SK-N-SH (cell line): ENCODE data around the gene ABLIM1. TPM values are rescaled to one million over a fixed set of nuclear protein-coding genes. Genes with fewer than 3 reads are reported as not detected.

Experiments
- CTCF ChIA-PET: fragments of 300-600, 350-600 bp; formaldehyde crosslinking; extraction: SDS; loops from one replicate; lab custom pipeline; 2021; lab: Yijun Ruan, JAX
- POLR2A ChIA-PET: fragments of 350-600 bp; sonication (Branson Sonifier 250); formaldehyde crosslinking; extraction: SDS; loops from one replicate; lab custom pipeline; 2020; ENCODE audit warnings: antibody characterized with exemption, inconsistent platforms; lab: Yijun Ruan, JAX
- DNase-seq: peaks from one replicate; pipeline ENCODE4 v3.0.0; 2012
- H2AFZ ChIP-seq: fragments of 200-600 bp; sonication (generic); 2 replicates; pipeline ENCODE4 v1.8.1; 2016; ENCODE audit warnings: antibody characterized with exemption, mild to moderate bottlenecking, low read depth
- H3F3A ChIP-seq: fragments of 200-600 bp; sonication (generic); replicated peaks from 2 replicates; pipeline ENCODE3; 2016; ENCODE audit warnings: antibody characterized with exemption, mild to moderate bottlenecking; ENCODE audit not compliant: insufficient read depth
- H3K27ac ChIP-seq, 2 experiments: fragments of 200-500 bp in 1 of 2; fragments of 200-600 bp in 1 of 2; sonication (Bioruptor generic) in 1 of 2; sonication (generic), shearing (Covaris generic) in 1 of 2; 2 replicates each; pipeline versions ENCODE4 v1.5.1 to v1.6.1; 2014 to 2016; ENCODE audit warnings: low read depth in 2 of 2, inconsistent platforms in 1 of 2, low read length in 1 of 2, mild to moderate bottlenecking in 1 of 2, mixed read lengths in 1 of 2
- H3K27me3 ChIP-seq: fragments of 200-600 bp; sonication (generic), shearing (Covaris generic); 2 replicates; pipeline ENCODE4 v1.6.1; 2016; ENCODE audit warnings: mixed run types; ENCODE audit not compliant: insufficient read depth
- H3K36me3 ChIP-seq, 2 experiments: fragments of 200-500 bp in 1 of 2; fragments of 200-600 bp in 1 of 2; sonication (Bioruptor generic) in 1 of 2; sonication (generic) in 1 of 2; replicated peaks in 1 of 2; 2 replicates each; pipeline versions ENCODE3 to v1.5.1; 2014 to 2016; ENCODE audit warnings: low read length in 1 of 2, mild to moderate bottlenecking in 1 of 2; ENCODE audit not compliant: insufficient read depth in 2 of 2, control insufficient read depth in 1 of 2
- H3K4me1 ChIP-seq, 2 experiments: fragments of 200-500 bp in 1 of 2; fragments of 200-600 bp in 1 of 2; sonication (Bioruptor generic) in 1 of 2; sonication (generic), shearing (Covaris generic) in 1 of 2; 2 replicates each; pipeline versions ENCODE4 v1.5.1 to v1.6.1; 2014 to 2016; ENCODE audit warnings: low read depth in 1 of 2, low read length in 1 of 2, mixed run types in 1 of 2; ENCODE audit not compliant: insufficient read depth in 2 of 2, control insufficient read depth in 1 of 2
- H3K4me2 ChIP-seq: fragments of 200-600 bp; sonication (generic), shearing (Covaris generic); 2 replicates; pipeline ENCODE4 v1.6.1; 2017; ENCODE audit warnings: mixed run types
- H3K4me3 ChIP-seq, 2 experiments: fragments of 200-500 bp in 1 of 2; fragments of 200-600 bp in 1 of 2; sonication (Bioruptor generic) in 1 of 2; sonication (generic), shearing (Covaris generic) in 1 of 2; 2 replicates each; pipeline versions ENCODE4 v1.5.1 to v1.8.1; 2014 to 2016; ENCODE audit warnings: low read depth in 2 of 2, inconsistent platforms in 1 of 2, low read length in 1 of 2, mild to moderate bottlenecking in 1 of 2, mixed read lengths in 1 of 2, moderate library complexity in 1 of 2
- H3K79me2 ChIP-seq: fragments of 200-600 bp; sonication (generic); 2 replicates; pipeline ENCODE4 v1.8.1; 2017; ENCODE audit warnings: mild to moderate bottlenecking; ENCODE audit not compliant: insufficient read depth
- H3K9ac ChIP-seq: fragments of 200-600 bp; sonication (generic); 2 replicates; pipeline ENCODE4 v1.6.1; 2017; ENCODE audit warnings: mixed run types
- H3K9me2 ChIP-seq: fragments of 200-600 bp; sonication (generic); 2 replicates; pipeline ENCODE4 v1.6.1; 2017; ENCODE audit warnings: mixed run types
- H3K9me3 ChIP-seq: fragments of 200-600 bp; sonication (generic); 2 replicates; pipeline ENCODE4 v1.6.1; 2017; ENCODE audit warnings: mixed run types, mild to moderate bottlenecking, moderate library complexity
- H4K20me1 ChIP-seq: fragments of 200-600 bp; sonication (generic); 2 replicates; pipeline ENCODE4 v1.6.1; 2017; ENCODE audit warnings: mild to moderate bottlenecking, mixed run types; ENCODE audit not compliant: insufficient read depth
- CHD2 ChIP-seq: fragments of 150-350 bp; IDR thresholded peaks from 2 replicates; pipeline ENCODE4 v1.6.1; 2018; ENCODE audit warnings: low read length; ENCODE audit not compliant: partially characterized antibody
- ELF1 ChIP-seq: IDR thresholded peaks from 2 replicates; pipeline ENCODE4 v1.4.0; 2012
- EZH2phosphoT487 ChIP-seq: fragments of 200-600 bp; sonication (generic); IDR thresholded peaks from 2 replicates; pipeline ENCODE4 v1.6.1; 2017; ENCODE audit warnings: low read depth, mixed run types, mild to moderate bottlenecking, antibody characterized with exemption, moderate library complexity, borderline replicate concordance
- FOSL2 ChIP-seq: IDR thresholded peaks from 2 replicates; pipeline ENCODE4 v1.4.0; 2012; ENCODE audit warnings: low read depth, mild to moderate bottlenecking, moderate library complexity, borderline replicate concordance
- FOXJ3 ChIP-seq: sonication (generic); formaldehyde crosslinking; IDR thresholded peaks from 2 replicates; pipeline ENCODE4 v1.5.1; 2020; ENCODE audit warnings: mild to moderate bottlenecking, missing genetic modification reagents
- FOXM1 ChIP-seq: IDR thresholded peaks from 2 replicates; pipeline ENCODE4 v1.4.0; 2012; ENCODE audit warnings: low read depth, mild to moderate bottlenecking
- GABPA ChIP-seq: IDR thresholded peaks from 2 replicates; pipeline ENCODE4 v1.4.0; 2012; ENCODE audit warnings: low read depth, mild to moderate bottlenecking
- MEF2A ChIP-seq: IDR thresholded peaks from 2 replicates; pipeline ENCODE4 v1.4.0; 2012; ENCODE audit warnings: low read depth, borderline replicate concordance
- POLR2AphosphoS5 ChIP-seq: IDR thresholded peaks from 2 replicates; pipeline ENCODE4 v1.6.1; 2012; ENCODE audit warnings: low read depth, low read length
- RAD21 ChIP-seq: IDR thresholded peaks from 2 replicates; pipeline ENCODE4 v1.6.1; 2012; ENCODE audit warnings: mild to moderate bottlenecking, low read length
- RFX5 ChIP-seq: IDR thresholded peaks from 2 replicates; pipeline ENCODE4 v1.6.1; 2012; ENCODE audit warnings: mild to moderate bottlenecking, improper control_type of control experiment, low read length
- TAF1 ChIP-seq: IDR thresholded peaks from 2 replicates; pipeline ENCODE4 v1.6.1; 2012; ENCODE audit warnings: low read depth, mild to moderate bottlenecking, low read length, moderate library complexity, borderline replicate concordance
- TCF12 ChIP-seq: IDR thresholded peaks from 2 replicates; pipeline ENCODE4 v1.4.0; 2012
- TEAD4 ChIP-seq: IDR thresholded peaks from 2 replicates; pipeline ENCODE4 v1.4.0; 2012; ENCODE audit warnings: mild to moderate bottlenecking, borderline replicate concordance; ENCODE audit not compliant: insufficient read depth
- YY1 ChIP-seq: IDR thresholded peaks from 2 replicates; pipeline ENCODE4 v1.4.0; 2012; ENCODE audit warnings: low read depth, mild to moderate bottlenecking
- WGBS: methylation state at CpG from one replicate; pipeline ENCODE4 v1.1.6; 2017; ENCODE audit warnings: low lambda C conversion rate; 5-methylcytosine and 5-hydroxymethylcytosine counted together
- polyA plus RNA-seq, 3 experiments: library from polyadenylated mRNA; depleted of rRNA; stranded (reverse); fragments of >200 nt; gene quantifications; 2 replicates each; pipeline ENCODE4 v1.2.3, GENCODE V29; 2012
- TF ChIP-seq, protein P1 (sequence below): fragments of 150-350 bp; IDR thresholded peaks from 2 replicates; pipeline ENCODE4 v1.6.1; 2016; ENCODE audit warnings: mild to moderate bottlenecking, low read depth, low read length
- TF ChIP-seq, protein P2 (sequence below): IDR thresholded peaks from 2 replicates; pipeline ENCODE4 v1.4.0; 2012; ENCODE audit warnings: low read depth, borderline replicate concordance
- TF ChIP-seq, protein P3 (sequence below): IDR thresholded peaks from 2 replicates; pipeline ENCODE4 v1.4.0; 2012; ENCODE audit warnings: low read depth, borderline replicate concordance
- TF ChIP-seq, protein P4 (sequence below): IDR thresholded peaks from 2 replicates; pipeline ENCODE4 v1.6.1; 2012; ENCODE audit warnings: mild to moderate bottlenecking, low read depth, low read length, moderate library complexity
- TF ChIP-seq, protein P5 (sequence below): IDR thresholded peaks from 2 replicates; pipeline ENCODE4 v1.4.0; 2012; ENCODE audit warnings: low read depth

The ABLIM1 gene
- polyA plus RNA-seq, 1 of the 3 experiments (the other 2 are of a cell fraction): 16.1 TPM

DNA sequence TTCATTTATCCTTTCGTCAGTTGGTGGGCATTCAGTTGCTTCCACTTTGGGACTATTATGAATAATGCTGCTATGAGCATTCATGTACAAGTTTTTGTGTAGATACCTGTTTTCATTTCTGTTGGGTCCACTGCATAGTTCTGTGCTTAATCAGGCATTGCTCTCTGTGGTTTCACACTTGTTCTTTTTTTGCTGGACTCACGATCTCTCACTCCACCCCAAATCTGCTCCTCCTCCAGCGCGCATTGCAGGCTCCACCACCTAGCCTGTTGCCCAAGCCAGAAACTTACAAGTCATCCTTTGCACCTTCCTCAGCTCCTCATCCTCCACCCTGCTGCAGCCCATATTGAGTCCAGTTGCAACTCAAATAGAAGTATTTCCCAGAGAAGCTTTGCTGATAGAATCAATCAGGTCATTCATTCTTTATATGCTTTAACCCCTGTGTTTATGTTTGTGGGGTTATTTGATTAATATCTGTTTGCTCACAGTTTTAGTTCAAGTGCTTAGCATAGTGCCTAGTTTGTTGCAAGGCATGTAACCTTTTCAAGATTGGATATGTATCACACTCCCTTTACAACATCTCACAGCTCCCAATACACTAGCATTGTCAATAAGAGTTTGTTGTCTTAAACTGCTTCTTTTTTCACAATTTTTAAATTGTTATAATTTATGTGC, 237.1 kb downstream of the ABLIM1 start:
- H3K27me3 ChIP-seq: peaks cover 6% of the 10 kb centered on the region; the same call in 1 of the 2 replicates
- no peaks in the 10 kb centered on the region for H3K79me2 ChIP-seq
- ChIA-PET CTCF (no interaction called here), POLR2A (no interaction called here)
- TF ChIP-seq, protein P1, sequence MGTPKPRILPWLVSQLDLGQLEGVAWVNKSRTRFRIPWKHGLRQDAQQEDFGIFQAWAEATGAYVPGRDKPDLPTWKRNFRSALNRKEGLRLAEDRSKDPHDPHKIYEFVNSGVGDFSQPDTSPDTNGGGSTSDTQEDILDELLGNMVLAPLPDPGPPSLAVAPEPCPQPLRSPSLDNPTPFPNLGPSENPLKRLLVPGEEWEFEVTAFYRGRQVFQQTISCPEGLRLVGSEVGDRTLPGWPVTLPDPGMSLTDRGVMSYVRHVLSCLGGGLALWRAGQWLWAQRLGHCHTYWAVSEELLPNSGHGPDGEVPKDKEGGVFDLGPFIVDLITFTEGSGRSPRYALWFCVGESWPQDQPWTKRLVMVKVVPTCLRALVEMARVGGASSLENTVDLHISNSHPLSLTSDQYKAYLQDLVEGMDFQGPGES: no peak
- TF ChIP-seq ELF1: no peak
- TF ChIP-seq TEAD4: no peak
- TF ChIP-seq CHD2: no peak
- no peak for DNase-seq
- no peak overlapping the region for H3K4me3 ChIP-seq
- H3K36me3 ChIP-seq: no peaks in the 10 kb centered on the region
- no peaks in the 10 kb centered on the region for H3F3A ChIP-seq
- H2AFZ ChIP-seq: no peak overlapping the region
- no peaks in the 10 kb centered on the region for H3K9me2 ChIP-seq
- WGBS: 83% methylated on average over 4 of the region's 4 CpGs
- H3K9ac ChIP-seq: no peak overlapping the region
- no peaks in the 10 kb centered on the region for H4K20me1 ChIP-seq
- H3K27ac ChIP-seq: no peak overlapping the region
- no peaks in the 10 kb centered on the region for H3K9me3 ChIP-seq
- no peaks in the 10 kb centered on the region for H3K4me1 ChIP-seq
- H3K4me2 ChIP-seq: no peak overlapping the region

DNA sequence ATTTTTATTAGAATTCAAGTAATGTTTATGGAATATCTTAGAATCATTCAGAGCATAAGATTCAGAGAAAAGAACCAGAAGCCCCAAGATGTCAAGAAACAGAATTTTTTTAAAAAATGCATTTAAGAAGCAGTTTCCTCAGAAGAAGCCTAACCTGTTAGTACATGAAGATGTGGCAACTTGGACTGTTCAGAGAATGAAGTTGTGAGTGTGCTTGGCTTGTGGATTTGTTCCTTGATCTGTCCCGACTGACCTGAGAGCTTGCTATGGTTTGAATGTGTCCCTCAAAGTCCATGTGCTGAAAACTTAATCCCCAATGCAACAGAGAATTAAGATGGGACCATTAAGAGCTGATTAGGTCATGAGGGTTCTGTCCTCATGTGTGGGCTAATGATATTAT, 240.0 kb downstream of the ABLIM1 start:
- Histone ChIP-seq H3K9me2 (no peaks in the 10 kb centered on the region), H3K9ac (no peak overlapping the region), H3K4me3 (no peak overlapping the region), H3K27ac (no peak overlapping the region), H4K20me1 (no peaks in the 10 kb centered on the region), H3K36me3 (no peaks in the 10 kb centered on the region), H2AFZ (no peak overlapping the region), H3K27me3 (peaks cover 6% of the 10 kb centered on the region; the same call in 1 of the 2 replicates), H3K4me2 (no peak overlapping the region), H3K79me2 (no peaks in the 10 kb centered on the region), H3F3A (no peaks in the 10 kb centered on the region), H3K9me3 (no peaks in the 10 kb centered on the region), H3K4me1 (no peaks in the 10 kb centered on the region)
- no peak for DNase-seq
- WGBS: 62% methylated on average over 1 of the region's 1 CpG
- CTCF ChIA-PET: interaction anchor here (1.2 kb wide), 1 partner anchor 19 kb away, joined by 3 read pairs; no protein-coding TSS in a partner anchor
- TF ChIP-seq TAF1 (no peak), GABPA (no peak), RAD21 (no peak), EZH2phosphoT487 (no peak), MEF2A (no peak), FOXJ3 (CRISPR knock-in tag) (no peak), POLR2AphosphoS5 (no peak), FOXM1 (no peak), RFX5 (no peak), YY1 (no peak), FOSL2 (no peak), TCF12 (no peak)
- TF ChIP-seq, protein P2, sequence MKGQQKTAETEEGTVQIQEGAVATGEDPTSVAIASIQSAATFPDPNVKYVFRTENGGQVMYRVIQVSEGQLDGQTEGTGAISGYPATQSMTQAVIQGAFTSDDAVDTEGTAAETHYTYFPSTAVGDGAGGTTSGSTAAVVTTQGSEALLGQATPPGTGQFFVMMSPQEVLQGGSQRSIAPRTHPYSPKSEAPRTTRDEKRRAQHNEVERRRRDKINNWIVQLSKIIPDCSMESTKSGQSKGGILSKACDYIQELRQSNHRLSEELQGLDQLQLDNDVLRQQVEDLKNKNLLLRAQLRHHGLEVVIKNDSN: no peak
- TF ChIP-seq, protein P3, sequence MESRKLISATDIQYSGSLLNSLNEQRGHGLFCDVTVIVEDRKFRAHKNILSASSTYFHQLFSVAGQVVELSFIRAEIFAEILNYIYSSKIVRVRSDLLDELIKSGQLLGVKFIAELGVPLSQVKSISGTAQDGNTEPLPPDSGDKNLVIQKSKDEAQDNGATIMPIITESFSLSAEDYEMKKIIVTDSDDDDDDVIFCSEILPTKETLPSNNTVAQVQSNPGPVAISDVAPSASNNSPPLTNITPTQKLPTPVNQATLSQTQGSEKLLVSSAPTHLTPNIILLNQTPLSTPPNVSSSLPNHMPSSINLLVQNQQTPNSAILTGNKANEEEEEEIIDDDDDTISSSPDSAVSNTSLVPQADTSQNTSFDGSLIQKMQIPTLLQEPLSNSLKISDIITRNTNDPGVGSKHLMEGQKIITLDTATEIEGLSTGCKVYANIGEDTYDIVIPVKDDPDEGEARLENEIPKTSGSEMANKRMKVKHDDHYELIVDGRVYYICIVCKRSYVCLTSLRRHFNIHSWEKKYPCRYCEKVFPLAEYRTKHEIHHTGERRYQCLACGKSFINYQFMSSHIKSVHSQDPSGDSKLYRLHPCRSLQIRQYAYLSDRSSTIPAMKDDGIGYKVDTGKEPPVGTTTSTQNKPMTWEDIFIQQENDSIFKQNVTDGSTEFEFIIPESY: no peak
- TF ChIP-seq, protein P4, sequence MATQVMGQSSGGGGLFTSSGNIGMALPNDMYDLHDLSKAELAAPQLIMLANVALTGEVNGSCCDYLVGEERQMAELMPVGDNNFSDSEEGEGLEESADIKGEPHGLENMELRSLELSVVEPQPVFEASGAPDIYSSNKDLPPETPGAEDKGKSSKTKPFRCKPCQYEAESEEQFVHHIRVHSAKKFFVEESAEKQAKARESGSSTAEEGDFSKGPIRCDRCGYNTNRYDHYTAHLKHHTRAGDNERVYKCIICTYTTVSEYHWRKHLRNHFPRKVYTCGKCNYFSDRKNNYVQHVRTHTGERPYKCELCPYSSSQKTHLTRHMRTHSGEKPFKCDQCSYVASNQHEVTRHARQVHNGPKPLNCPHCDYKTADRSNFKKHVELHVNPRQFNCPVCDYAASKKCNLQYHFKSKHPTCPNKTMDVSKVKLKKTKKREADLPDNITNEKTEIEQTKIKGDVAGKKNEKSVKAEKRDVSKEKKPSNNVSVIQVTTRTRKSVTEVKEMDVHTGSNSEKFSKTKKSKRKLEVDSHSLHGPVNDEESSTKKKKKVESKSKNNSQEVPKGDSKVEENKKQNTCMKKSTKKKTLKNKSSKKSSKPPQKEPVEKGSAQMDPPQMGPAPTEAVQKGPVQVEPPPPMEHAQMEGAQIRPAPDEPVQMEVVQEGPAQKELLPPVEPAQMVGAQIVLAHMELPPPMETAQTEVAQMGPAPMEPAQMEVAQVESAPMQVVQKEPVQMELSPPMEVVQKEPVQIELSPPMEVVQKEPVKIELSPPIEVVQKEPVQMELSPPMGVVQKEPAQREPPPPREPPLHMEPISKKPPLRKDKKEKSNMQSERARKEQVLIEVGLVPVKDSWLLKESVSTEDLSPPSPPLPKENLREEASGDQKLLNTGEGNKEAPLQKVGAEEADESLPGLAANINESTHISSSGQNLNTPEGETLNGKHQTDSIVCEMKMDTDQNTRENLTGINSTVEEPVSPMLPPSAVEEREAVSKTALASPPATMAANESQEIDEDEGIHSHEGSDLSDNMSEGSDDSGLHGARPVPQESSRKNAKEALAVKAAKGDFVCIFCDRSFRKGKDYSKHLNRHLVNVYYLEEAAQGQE: no peak
- TF ChIP-seq, protein P5, sequence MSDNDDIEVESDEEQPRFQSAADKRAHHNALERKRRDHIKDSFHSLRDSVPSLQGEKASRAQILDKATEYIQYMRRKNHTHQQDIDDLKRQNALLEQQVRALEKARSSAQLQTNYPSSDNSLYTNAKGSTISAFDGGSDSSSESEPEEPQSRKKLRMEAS: no peak
- POLR2A ChIA-PET: no interaction called here
